ENCODE measurements around the gene KLF16. TPM values are rescaled to one million over a fixed set of nuclear protein-coding genes. Genes with fewer than 3 reads are reported as not detected.

The KLF16 gene
- total and polyA plus RNA-seq, 10 of the 15 experiments (the other 5 are each of a cell fraction or from before 2014, with no cell fraction given): 0.03 to 41.2 (median 2.6) TPM

GRCh38 chr19:1856698-1857603 lies 6.4 kb downstream of the KLF16 start (continued):
- peak; percentile 71; the same call in 1 of the 2 replicates for TF ChIP-seq ZNF687 (IDR thresholded peaks at IDR 0.05)

GRCh38 chr19:1856345-1856697 lies 7.1 kb downstream of the KLF16 start:
- SMC1A ChIA-PET (ENCODE audit: uncharacterized antibody, unreplicated experiment): no interaction called here
- FAIRE-seq (peak; percentile 18), ATAC-seq (no peak), DNase-seq (ENCODE audit: low read depth, low spot score) (no peak)
- Histone ChIP-seq H3K9me3 (replicated peaks; ENCODE audit: control insufficient read depth, insufficient read depth, low read length) (no peaks in the 10 kb centered on the region), H2AFZ (ENCODE audit: control insufficient read depth, low read depth, low read length) (peak overlapping the region; percentile 61), H3K36me3 (ENCODE audit: control insufficient read depth in 2 of 2, insufficient read depth in 2 of 2, low read length in 1 of 2) (peaks cover 0 to 3% of the 10 kb centered on the region in 2 experiments; a peak in 2 of 4 replicates), H4K20me1 (ENCODE audit: control insufficient read depth, insufficient read depth) (peaks cover 6% of the 10 kb centered on the region; the same call in 1 of the 2 replicates), H3K79me2 (ENCODE audit: control insufficient read depth, insufficient read depth, low read length) (peaks cover 76% of the 10 kb centered on the region), H3K4me1 (ENCODE audit: control insufficient read depth, insufficient read depth, low read length) (peaks cover 22% of the 10 kb centered on the region), H3K27me3 (replicated peaks in 1 of 2; ENCODE audit: control insufficient read depth in 2 of 2, insufficient read depth in 2 of 2, low read length in 1 of 2) (no peaks in the 10 kb centered on the region), H3K4me2 (ENCODE audit: control insufficient read depth, insufficient read depth) (peak overlapping the region; percentile 96), H3K9ac (ENCODE audit: control insufficient read depth, insufficient read depth, low read length) (peak overlapping the region; percentile 80), H3K27ac (ENCODE audit: control insufficient read depth, insufficient read depth) (peak overlapping the region; percentile 87), H3K4me3 (peak overlapping the region; percentile 82)
- BruUV-seq (replicated peaks): no TSS peak
- 0% methylated on average over 6 of the region's 6 CpGs for WGBS (ENCODE audit: insufficient coverage, insufficient replicate concordance, low lambda C conversion rate, missing lambda C conversion rate)
- CTCF ChIA-PET: interaction anchor here (0.9 kb wide), 1 partner anchor 86 kb away, joined by 3 read pairs; no protein-coding TSS in a partner anchor
- intact Hi-C loops (cut with micrococcal nuclease; ENCODE audit: unreplicated experiment) (no loop called here), in situ Hi-C loops (cut with MboI) (loop anchor here (25.0 kb wide), 1 partner anchor 1506 kb away; the partner anchor contains the start of gene NFIC)
- POLR2A ChIA-PET: interaction anchor here (1.0 to 1.6 kb wide), 3 partner anchors 7 to 48 kb away, joined by 3 to 6 read pairs (median 4); no protein-coding TSS in a partner anchor
- RAD21 ChIA-PET (ENCODE audit: unreplicated experiment): interaction anchor here (1.0 to 1.6 kb wide), 4 partner anchors 9 to 41 kb away, joined by 3 to 6 read pairs (median 4); no protein-coding TSS in a partner anchor
- TF ChIP-seq PRDM15 (CRISPR knock-in tag; IDR thresholded peaks at IDR 0.05) (no peak), NBN (IDR thresholded peaks at IDR 0.05) (0 out of 2 replicates have a peak, but pooled peaks have one; percentile 12), HCFC1 (IDR thresholded peaks at IDR 0.05; ENCODE audit: low read length) (no peak), PML (IDR thresholded peaks at IDR 0.05; ENCODE audit: low read length) (no peak), RELB (IDR thresholded peaks at IDR 0.05; ENCODE audit: low read depth) (peak; percentile 12; the same call in 1 of the 2 replicates), MLLT1 (IDR thresholded peaks at IDR 0.05) (0 out of 2 replicates have a peak, but pooled peaks have one; percentile 34), PAX5 (IDR thresholded peaks at IDR 0.05; ENCODE audit: borderline replicate concordance, low read depth, low read length) (no peak)
